BLaER1 treated with 17β-estradiol and CSF1 and Interleukin-3, amounts not matched to agents 10 nM and 100 nM (cell line): ENCODE measurements around the gene HYAL4.

Source experiments
- H3K27ac ChIP-seq, 11 experiments: shearing (Covaris generic); formaldehyde crosslinking; 2 replicates each; pipeline ENCODE4 v1.8.1; 2022
- H3K27me3 ChIP-seq, 11 experiments: shearing (Covaris generic); formaldehyde crosslinking; 2 replicates each; pipeline ENCODE4 v1.8.1; 2022
- H3K36me3 ChIP-seq, 11 experiments: shearing (Covaris generic); formaldehyde crosslinking; 2 replicates each; pipeline ENCODE4 v1.8.1; 2022
- H3K4me1 ChIP-seq, 10 experiments: shearing (Covaris generic); formaldehyde crosslinking; 2 replicates each; pipeline ENCODE4 v1.8.1; 2022
- H3K4me2 ChIP-seq, 11 experiments: shearing (Covaris generic); formaldehyde crosslinking; 2 replicates each; pipeline ENCODE4 v1.8.1; 2022
- H3K4me3 ChIP-seq, 10 experiments: shearing (Covaris generic); formaldehyde crosslinking; 2 replicates each; pipeline ENCODE4 v1.8.1; 2022
- H3K9ac ChIP-seq, 11 experiments: shearing (Covaris generic); formaldehyde crosslinking; 2 replicates each; pipeline ENCODE4 v1.8.1; 2022
- H3K9me3 ChIP-seq, 11 experiments: shearing (Covaris generic); formaldehyde crosslinking; replicated peaks in 1 of 11; 2 replicates each; pipeline ENCODE4 v1.8.1; 2022
- H4K20me1 ChIP-seq, 11 experiments: shearing (Covaris generic); formaldehyde crosslinking; 2 replicates each; pipeline ENCODE4 v1.8.1; 2022
- Cebpa-rat ChIP-seq, 11 experiments: shearing (Covaris generic); IDR thresholded peaks; 2 replicates each; pipeline ENCODE4 v1.8.1; 2022

The HYAL4 gene

DNA sequence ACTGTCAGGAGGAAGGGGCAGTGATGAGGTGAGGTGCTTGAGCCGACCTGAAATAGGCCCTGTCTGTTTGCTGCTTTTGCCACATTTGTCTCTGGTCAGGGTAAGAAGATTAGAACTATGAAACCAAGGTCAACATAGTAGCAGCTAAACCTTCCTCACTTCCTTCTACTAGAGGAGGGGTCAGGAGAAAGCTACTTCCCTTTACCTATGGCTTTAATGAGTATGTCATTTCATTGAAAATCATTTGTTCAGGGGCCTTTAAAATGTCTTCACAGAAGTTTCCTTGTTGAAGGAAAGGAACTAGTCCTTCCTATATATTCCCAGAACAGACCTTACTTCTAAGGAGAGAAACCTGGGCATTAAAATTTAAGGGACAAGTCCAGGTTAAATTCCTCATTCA is 19.0 kb downstream of the HYAL4 start:
- Histone ChIP-seq H3K4me1 (peaks cover 0 to 43% (median 7%) of the 10 kb centered on the region in 10 experiments; a peak in 8 of 20 replicates), H3K9me3 (peaks cover 0 to 34% (median 17%) of the 10 kb centered on the region in 11 experiments; a peak in 15 of 22 replicates), H3K4me2 (peak overlapping the region in 2 of 11 experiments; percentile 4 to 19; a peak in 3 of 22 replicates), H3K4me3 (no peak overlapping the region), H3K9ac (no peak overlapping the region), H3K36me3 (no peaks in the 10 kb centered on the region), H3K27me3 (no peaks in the 10 kb centered on the region), H3K27ac (no peak overlapping the region), H4K20me1 (no peaks in the 10 kb centered on the region)
- TF ChIP-seq Cebpa-rat (IDR thresholded peaks at IDR 0.05), result no peak

DNA sequence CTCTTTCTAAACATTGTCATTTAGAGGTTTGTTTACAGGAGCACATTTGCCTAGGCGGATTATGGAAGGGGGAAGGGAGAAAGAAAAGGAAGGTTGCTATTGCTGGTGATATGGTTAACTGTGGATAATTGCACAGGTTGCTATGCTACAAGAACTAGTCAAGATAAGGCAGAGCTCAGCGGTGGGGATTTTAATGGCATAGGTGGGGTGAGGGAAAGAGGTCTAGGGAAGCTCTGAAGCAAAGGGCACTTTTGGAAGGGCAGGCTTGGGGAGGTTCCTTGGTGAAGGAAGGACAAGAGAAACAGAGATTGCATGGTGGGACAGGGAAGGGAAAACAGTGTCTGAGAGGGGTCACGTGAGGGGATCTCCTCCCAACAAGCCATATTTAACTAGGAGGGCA is 19.5 kb downstream of the HYAL4 start:
- no peaks in the 10 kb centered on the region for H3K36me3 ChIP-seq
- no peaks in the 10 kb centered on the region for H3K27me3 ChIP-seq
- peaks cover 0 to 43% (median 7%) of the 10 kb centered on the region in 10 experiments; a peak in 8 of 20 replicates for H3K4me1 ChIP-seq
- peaks cover 0 to 34% (median 17%) of the 10 kb centered on the region in 11 experiments; a peak in 15 of 22 replicates for H3K9me3 ChIP-seq
- H4K20me1 ChIP-seq, result no peaks in the 10 kb centered on the region
- H3K4me3 ChIP-seq, result no peak overlapping the region
- no peak overlapping the region for H3K27ac ChIP-seq
- H3K4me2 ChIP-seq, result peak overlapping the region in 2 of 11 experiments; percentile 4 to 19; a peak in 3 of 22 replicates
- no peak overlapping the region for H3K9ac ChIP-seq
- no peak for TF ChIP-seq Cebpa-rat (IDR thresholded peaks at IDR 0.05)

DNA sequence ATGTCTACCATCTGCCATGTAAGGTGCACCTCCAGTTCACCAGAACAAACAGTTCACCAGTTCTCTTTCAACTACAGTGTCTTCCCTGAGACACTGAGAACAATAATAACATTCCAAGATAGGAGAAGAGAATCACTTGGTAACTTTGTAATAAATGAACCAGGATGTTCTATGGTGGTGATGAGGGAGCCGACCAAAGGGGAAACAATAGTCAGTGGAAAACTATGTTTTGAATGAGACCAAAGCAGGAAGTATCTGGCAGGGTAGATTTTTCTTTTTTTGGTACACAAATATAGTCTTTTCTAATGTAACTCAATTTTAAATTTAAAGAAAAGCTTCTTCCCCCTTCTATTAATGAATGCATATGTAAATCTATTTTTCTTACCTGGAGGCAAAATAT is 20.0 kb downstream of the HYAL4 start:
- no peaks in the 10 kb centered on the region for H3K27me3 ChIP-seq
- peak overlapping the region in 2 of 11 experiments; percentile 4 to 19; a peak in 3 of 22 replicates for H3K4me2 ChIP-seq
- H3K27ac ChIP-seq, result no peak overlapping the region
- H3K4me1 ChIP-seq, result peaks cover 0 to 43% (median 7%) of the 10 kb centered on the region in 10 experiments; a peak in 8 of 20 replicates
- no peak overlapping the region for H3K4me3 ChIP-seq
- no peak for TF ChIP-seq Cebpa-rat (IDR thresholded peaks at IDR 0.05)
- no peaks in the 10 kb centered on the region for H3K36me3 ChIP-seq
- peaks cover 0 to 29% (median 17%) of the 10 kb centered on the region in 11 experiments; a peak in 15 of 22 replicates for H3K9me3 ChIP-seq
- no peak overlapping the region for H3K9ac ChIP-seq
- no peaks in the 10 kb centered on the region for H4K20me1 ChIP-seq

DNA sequence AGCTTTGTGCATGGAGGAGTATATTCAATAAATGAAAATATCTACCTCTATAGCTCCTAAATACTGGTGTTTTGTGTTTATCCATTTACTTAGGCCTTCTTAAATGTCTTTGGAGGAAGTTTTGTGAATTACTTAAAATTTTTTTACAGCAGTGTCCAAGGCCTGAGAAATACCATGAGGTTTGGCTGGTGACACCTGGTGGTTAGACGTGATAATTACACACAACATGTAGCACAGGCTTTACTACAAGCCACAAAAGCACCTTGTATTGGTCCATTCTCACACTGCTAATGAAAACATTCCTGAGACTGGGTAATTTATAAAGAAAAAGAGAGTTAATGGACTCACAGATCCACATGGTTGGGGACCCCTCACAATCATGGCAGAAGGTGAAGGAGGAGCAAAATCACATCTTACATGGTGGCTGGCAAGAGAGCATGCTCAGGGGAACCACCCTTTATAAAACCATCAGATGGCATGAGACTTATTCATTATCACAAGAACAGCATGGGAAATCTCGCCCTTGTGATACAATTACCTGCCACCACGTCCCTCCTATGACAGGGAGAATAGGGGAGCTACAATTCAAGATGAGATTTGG is 20.6 kb downstream of the HYAL4 start:
- Histone ChIP-seq H3K9ac (no peak overlapping the region), H3K27ac (no peak overlapping the region), H3K9me3 (peaks cover 0 to 29% (median 17%) of the 10 kb centered on the region in 11 experiments; a peak in 15 of 22 replicates), H3K4me2 (no peak overlapping the region; a peak in 1 of 22 replicates), H3K27me3 (no peaks in the 10 kb centered on the region), H3K4me3 (no peak overlapping the region), H4K20me1 (no peaks in the 10 kb centered on the region), H3K36me3 (no peaks in the 10 kb centered on the region), H3K4me1 (peaks cover 0 to 43% (median 7%) of the 10 kb centered on the region in 10 experiments; a peak in 8 of 20 replicates)
- TF ChIP-seq Cebpa-rat (IDR thresholded peaks at IDR 0.05), result no peak

DNA sequence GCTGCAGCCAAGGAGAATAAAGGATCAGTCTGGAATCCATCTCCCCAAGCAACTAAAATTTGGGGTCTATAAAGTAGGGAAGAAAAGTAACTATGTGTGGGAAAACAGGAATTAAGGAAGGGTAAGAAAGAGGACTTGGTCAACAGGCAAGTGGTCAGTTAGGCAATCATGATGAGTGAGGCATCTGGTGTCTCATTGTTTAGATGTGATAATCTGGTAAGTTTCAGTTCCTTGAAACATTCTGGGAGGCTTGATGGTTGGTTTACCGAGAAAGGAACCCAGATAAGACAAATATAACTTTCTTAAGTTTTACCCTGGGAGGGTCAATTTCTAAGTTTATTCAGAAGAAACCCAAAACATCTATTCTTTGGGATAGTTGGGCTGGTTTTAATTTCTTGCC is 22.3 kb downstream of the HYAL4 start:
- peak in 4 of 11 experiments; percentile 16 to 43 (median 28); a peak in 4 of 22 replicates for TF ChIP-seq Cebpa-rat (IDR thresholded peaks at IDR 0.05)
- H4K20me1 ChIP-seq, result no peaks in the 10 kb centered on the region
- H3K4me3 ChIP-seq, result 0 out of 20 replicates have a peak overlapping the region, but pooled peaks of 1 of the 10 experiments have one; percentile 1
- no peaks in the 10 kb centered on the region for H3K36me3 ChIP-seq
- peak overlapping the region in 7 of 11 experiments; percentile 4 to 72 (median 58); a peak in 10 of 22 replicates for H3K27ac ChIP-seq
- peaks cover 0 to 29% (median 17%) of the 10 kb centered on the region in 11 experiments; a peak in 15 of 22 replicates for H3K9me3 ChIP-seq
- H3K27me3 ChIP-seq, result no peaks in the 10 kb centered on the region
- H3K4me2 ChIP-seq, result peak overlapping the region in 6 of 11 experiments; percentile 16 to 63 (median 44); a peak in 8 of 22 replicates
- H3K4me1 ChIP-seq, result peaks cover 0 to 43% (median 7%) of the 10 kb centered on the region in 10 experiments; a peak in 8 of 20 replicates
- peak overlapping the region in 1 of 11 experiments; percentile 22; a peak in 1 of 22 replicates for H3K9ac ChIP-seq

DNA sequence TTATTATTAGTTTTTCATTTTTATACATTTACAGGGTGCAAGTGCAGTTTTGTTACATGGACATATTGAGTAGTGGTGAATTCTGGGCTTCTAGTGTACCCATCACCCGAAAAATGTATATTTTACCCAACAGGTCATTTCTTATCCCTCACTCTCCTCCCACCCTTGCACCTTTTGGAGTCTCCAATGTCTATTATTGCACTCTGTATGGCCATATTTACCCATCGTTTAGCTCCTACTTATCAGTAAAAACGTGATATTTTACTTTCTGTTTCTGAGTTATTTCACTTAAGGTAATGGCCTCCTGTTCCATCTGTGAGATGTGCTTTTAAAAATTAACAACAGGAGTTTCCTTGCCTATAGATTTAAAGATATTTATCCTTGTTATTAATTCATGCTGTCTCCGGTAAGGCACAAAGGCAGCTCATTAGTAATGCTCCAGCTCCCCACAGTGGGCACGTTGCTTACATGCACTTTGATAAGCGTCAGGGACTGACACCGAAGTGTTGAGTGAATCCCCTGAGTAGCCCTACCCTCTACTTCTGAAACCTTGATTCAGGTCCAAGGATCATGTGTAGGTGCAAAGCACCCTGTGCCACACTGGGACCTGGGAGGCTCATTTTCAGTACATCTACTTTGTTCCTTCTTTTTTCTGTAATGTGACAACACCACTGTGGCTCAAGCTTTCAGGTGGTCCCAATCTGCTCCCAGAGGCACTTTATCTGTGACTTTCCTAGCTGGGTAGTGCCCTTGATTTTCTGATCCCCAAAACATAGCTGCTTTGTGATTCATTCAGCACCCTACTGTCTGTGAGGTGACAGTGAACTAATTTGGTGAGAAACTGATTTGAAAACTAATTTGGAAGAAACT is 27.3 kb downstream of the HYAL4 start:
- no peak for TF ChIP-seq Cebpa-rat (IDR thresholded peaks at IDR 0.05)

DNA sequence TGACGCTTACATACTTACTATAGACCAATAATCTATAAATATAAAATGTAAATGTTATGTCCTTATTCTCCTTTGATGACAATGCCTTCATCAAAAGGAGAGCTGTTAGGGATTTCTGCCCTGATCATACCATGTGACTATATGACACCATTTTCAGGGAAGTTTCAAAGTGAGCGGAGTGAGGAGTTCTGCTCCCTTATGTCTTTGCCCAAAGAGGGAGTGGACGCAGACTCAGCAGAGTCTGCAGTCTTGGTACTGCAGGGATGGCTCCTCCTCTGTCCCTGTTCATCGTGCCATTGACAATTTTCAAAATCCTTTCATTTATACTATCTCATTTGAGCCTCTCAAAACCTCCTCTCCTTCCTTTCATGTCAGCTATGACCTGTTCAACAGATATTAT is 27.9 kb downstream of the HYAL4 start:
- Histone ChIP-seq H3K9ac (no peak overlapping the region), H3K27me3 (no peaks in the 10 kb centered on the region), H3K27ac (no peak overlapping the region), H3K4me2 (no peak overlapping the region), H3K4me1 (peaks cover 0 to 4% (median 0%) of the 10 kb centered on the region in 10 experiments; a peak in 5 of 20 replicates), H3K4me3 (no peak overlapping the region), H3K9me3 (peaks cover 0 to 6% (median 0%) of the 10 kb centered on the region in 11 experiments; a peak in 4 of 22 replicates), H4K20me1 (no peaks in the 10 kb centered on the region), H3K36me3 (no peaks in the 10 kb centered on the region)
- no peak for TF ChIP-seq Cebpa-rat (IDR thresholded peaks at IDR 0.05)

More for the DNA sequence above, 27.3 kb downstream of the HYAL4 start:
- H3K27ac ChIP-seq, result no peak overlapping the region
- H3K9ac ChIP-seq, result no peak overlapping the region
- H3K27me3 ChIP-seq, result no peaks in the 10 kb centered on the region
- H3K9me3 ChIP-seq, result peaks cover 0 to 12% (median under 1%) of the 10 kb centered on the region in 11 experiments; a peak in 9 of 22 replicates
- no peak overlapping the region for H3K4me3 ChIP-seq
- no peak overlapping the region for H3K4me2 ChIP-seq
- H3K4me1 ChIP-seq, result peaks cover 0 to 10% (median 3%) of the 10 kb centered on the region in 10 experiments; a peak in 6 of 20 replicates
- H4K20me1 ChIP-seq, result no peaks in the 10 kb centered on the region
- no peaks in the 10 kb centered on the region for H3K36me3 ChIP-seq

DNA sequence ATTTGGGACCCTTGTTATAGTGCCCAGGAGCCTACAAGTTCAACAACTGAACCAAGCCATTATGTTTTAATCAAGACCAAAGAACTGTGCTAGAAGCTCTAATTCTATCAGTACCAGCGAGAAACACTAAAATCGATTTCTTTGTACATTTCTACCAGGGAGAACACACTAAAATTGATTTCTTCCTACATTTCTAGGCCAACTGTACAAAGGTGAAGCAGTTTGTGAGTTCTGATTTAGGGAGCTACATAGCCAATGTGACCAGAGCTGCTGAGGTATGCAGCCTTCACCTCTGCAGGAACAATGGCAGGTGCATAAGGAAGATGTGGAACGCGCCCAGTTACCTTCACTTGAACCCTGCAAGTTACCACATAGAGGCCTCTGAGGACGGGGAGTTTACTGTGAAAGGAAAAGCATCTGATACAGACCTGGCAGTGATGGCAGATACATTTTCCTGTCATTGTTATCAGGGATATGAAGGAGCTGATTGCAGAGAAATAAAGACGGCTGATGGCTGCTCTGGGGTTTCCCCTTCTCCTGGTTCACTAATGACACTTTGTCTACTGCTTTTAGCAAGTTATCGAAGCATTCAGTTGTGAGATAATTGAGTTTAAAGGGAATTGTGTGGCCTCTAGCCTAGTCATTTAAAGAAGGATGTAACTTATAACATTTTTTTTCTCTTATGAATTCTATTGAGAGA is 31.7 kb downstream of the HYAL4 start:
- no peak overlapping the region for H3K9ac ChIP-seq

More for the DNA sequence above, 31.7 kb downstream of the HYAL4 start:
- Histone ChIP-seq H3K4me1 (no peaks in the 10 kb centered on the region), H3K27me3 (no peaks in the 10 kb centered on the region), H4K20me1 (no peaks in the 10 kb centered on the region), H3K4me3 (no peak overlapping the region), H3K9me3 (no peaks in the 10 kb centered on the region), H3K4me2 (no peak overlapping the region), H3K36me3 (no peaks in the 10 kb centered on the region), H3K27ac (no peak overlapping the region)
- TF ChIP-seq Cebpa-rat (IDR thresholded peaks at IDR 0.05), result no peak
